ENCODE results near the gene DYTN.

Gene DYTN

GRCh38 chr2:206642075-206643025 is 75.8 kb downstream of the DYTN start, which contains the start of gene FAM237A:
FAM237A (plus strand) TSS chr2:206642487; CDS start chr2:206644237, 1,750 bp downstream.
- peak; percentile 65 for DNase-seq (ENCODE audit: low spot score)
- in situ Hi-C loops (cut with MboI; ENCODE audit: low sequenced_read_pairs, unreplicated experiment) = no loop called here
- TF ChIP-seq CTCF (IDR thresholded peaks at IDR 0.05; ENCODE audit: borderline replicate concordance, control extremely low read depth, extremely low read depth, insufficient read depth, missing control alignments) = no peak

GRCh38 chr2:206641226-206641625 is 77.0 kb downstream of the DYTN start:
- no peak for TF ChIP-seq CTCF (IDR thresholded peaks at IDR 0.05; ENCODE audit: borderline replicate concordance, control extremely low read depth, extremely low read depth, insufficient read depth, missing control alignments)
- DNase-seq (ENCODE audit: low spot score) = no peak
- in situ Hi-C loops (cut with MboI; ENCODE audit: low sequenced_read_pairs, unreplicated experiment) = no loop called here

- TF ChIP-seq CTCF (IDR thresholded peaks at IDR 0.05; ENCODE audit: borderline replicate concordance, control extremely low read depth, extremely low read depth, insufficient read depth, missing control alignments) = no peak
- in situ Hi-C loops (cut with MboI; ENCODE audit: low sequenced_read_pairs, unreplicated experiment) = no loop called here
- no peak for DNase-seq (ENCODE audit: low spot score)
These were observed 78.6 kb downstream of the DYTN start for GRCh38 chr2:206639636-206640035.

- no peak for DNase-seq (ENCODE audit: low spot score)
- no peak for TF ChIP-seq CTCF (IDR thresholded peaks at IDR 0.05; ENCODE audit: borderline replicate concordance, control extremely low read depth, extremely low read depth, insufficient read depth, missing control alignments)
- in situ Hi-C loops (cut with MboI; ENCODE audit: low sequenced_read_pairs, unreplicated experiment) = no loop called here
These were observed 83.2 kb downstream of the DYTN start for GRCh38 chr2:206635015-206635414.

- in situ Hi-C loops (cut with MboI; ENCODE audit: low sequenced_read_pairs, unreplicated experiment) = no loop called here
- no peak for DNase-seq (ENCODE audit: low spot score)
- no peak for TF ChIP-seq CTCF (IDR thresholded peaks at IDR 0.05; ENCODE audit: borderline replicate concordance, control extremely low read depth, extremely low read depth, insufficient read depth, missing control alignments)
These were observed 86.9 kb downstream of the DYTN start for GRCh38 chr2:206631340-206631739.

GRCh38 chr2:206627632-206628031 is 90.6 kb downstream of the DYTN start:
- in situ Hi-C loops (cut with MboI; ENCODE audit: low sequenced_read_pairs, unreplicated experiment) = no loop called here
- TF ChIP-seq CTCF (IDR thresholded peaks at IDR 0.05; ENCODE audit: borderline replicate concordance, control extremely low read depth, extremely low read depth, insufficient read depth, missing control alignments) = no peak
- no peak for DNase-seq (ENCODE audit: low spot score)

Measured in GM13976 (cell line).